B cell (primary cell): ENCODE results near the gene GYG2.

Experiments used
- CTCF ChIP-seq: fragments of 200-600 bp; IDR thresholded peaks from one replicate; pipeline ENCODE4 v1.8.0; 2022; ENCODE audit warnings: antibody characterized with exemption, mild to moderate bottlenecking
- EZH2 ChIP-seq: IDR thresholded peaks from 2 replicates; pipeline ENCODE4 v1.6.1; 2012; ENCODE audit warnings: borderline replicate concordance, low read depth, mild to moderate bottlenecking, moderate library complexity, low read length; ENCODE audit not compliant: insufficient read depth, poor library complexity, severe bottlenecking

GRCh38 chrX:2859197-2859797, 30.6 kb downstream of the GYG2 start:
- TF ChIP-seq EZH2 (no peak), CTCF (no peak)
